ENCODE results near the gene HHAT. TPM values are rescaled to one million over a fixed set of nuclear protein-coding genes. Genes with fewer than 3 reads are reported as not detected.

HHAT gene
- total RNA-seq, 2 experiments from 2014 or later: 0.99 to 1.4 TPM

GRCh38 chr1:210448297-210448892 lies 119.7 kb downstream of the HHAT start:
- POLR2A ChIA-PET: no interaction called here
- peak; percentile 49 for DNase-seq
- TF ChIP-seq CTCF (IDR thresholded peaks at IDR 0.05): peak; percentile 73
- H3K4me1 Mint-ChIP-seq (ENCODE audit: low read depth): peaks cover 22% of the 10 kb centered on the region
- ATAC-seq: no peak
- H3K9me3 Mint-ChIP-seq: no peaks in the 10 kb centered on the region
- intact Hi-C loops (cut with micrococcal nuclease): loop anchor here (5.0 to 10.0 kb wide), 2 partner anchors 116 to 134 kb away; no protein-coding TSS in a partner anchor
- H3K4me3 Mint-ChIP-seq: no peak overlapping the region
- H3K36me3 Mint-ChIP-seq (ENCODE audit: low read depth): no peaks in the 10 kb centered on the region
- no peaks in the 10 kb centered on the region for H3K27me3 Mint-ChIP-seq
- no peak overlapping the region for H3K27ac Mint-ChIP-seq
- CTCF ChIA-PET: interaction anchor here (0.7 to 5.5 kb wide), 23 partner anchors 8 to 686 kb away, joined by 3 to 72 read pairs (median 4); partner anchors contain the start of gene KCNH1

- no peak for TF ChIP-seq CTCF (IDR thresholded peaks at IDR 0.05)
These were observed 127.3 kb downstream of the HHAT start for GRCh38 chr1:210455840-210456603.

GRCh38 chr1:210456731-210457255 lies 128.1 kb downstream of the HHAT start:
- TF ChIP-seq CTCF (IDR thresholded peaks at IDR 0.05): no peak
- Mint-ChIP-seq H3K27ac (no peak overlapping the region), H3K36me3 (ENCODE audit: low read depth) (no peaks in the 10 kb centered on the region), H3K4me1 (ENCODE audit: low read depth) (peaks cover 4% of the 10 kb centered on the region), H3K4me3 (no peak overlapping the region), H3K9me3 (no peaks in the 10 kb centered on the region), H3K27me3 (no peaks in the 10 kb centered on the region)
- CTCF ChIA-PET: interaction anchor here (1.3 to 1.9 kb wide), 2 partner anchors 8 to 14 kb away, joined by 3 to 9 read pairs; no protein-coding TSS in a partner anchor
- DNase-seq (no peak), ATAC-seq (no peak)
- intact Hi-C loops (cut with micrococcal nuclease): no loop called here
- POLR2A ChIA-PET: no interaction called here

More at GRCh38 chr1:210455840-210456603, 127.3 kb downstream of the HHAT start:
- H3K36me3 Mint-ChIP-seq (ENCODE audit: low read depth): no peaks in the 10 kb centered on the region
- ChIA-PET CTCF (interaction anchor here (1.3 to 1.9 kb wide), 2 partner anchors 7 to 15 kb away, joined by 3 to 9 read pairs; no protein-coding TSS in a partner anchor), POLR2A (no interaction called here)
- H3K4me3 Mint-ChIP-seq: no peak overlapping the region
- ATAC-seq: no peak
- intact Hi-C loops (cut with micrococcal nuclease): no loop called here
- no peak overlapping the region for H3K27ac Mint-ChIP-seq
- H3K27me3 Mint-ChIP-seq: no peaks in the 10 kb centered on the region
- peaks cover 4% of the 10 kb centered on the region for H3K4me1 Mint-ChIP-seq (ENCODE audit: low read depth)
- no peaks in the 10 kb centered on the region for H3K9me3 Mint-ChIP-seq
- no peak for DNase-seq

GRCh38 chr1:210457568-210457967 lies 128.9 kb downstream of the HHAT start:
- ATAC-seq: no peak
- ChIA-PET POLR2A (no interaction called here), CTCF (interaction anchor here (1.9 kb wide), 1 partner anchor 9 kb away, joined by 9 read pairs; no protein-coding TSS in a partner anchor)
- no peak for DNase-seq
- no peak overlapping the region for H3K27ac Mint-ChIP-seq
- intact Hi-C loops (cut with micrococcal nuclease): no loop called here
- H3K27me3 Mint-ChIP-seq: no peaks in the 10 kb centered on the region
- no peaks in the 10 kb centered on the region for H3K36me3 Mint-ChIP-seq (ENCODE audit: low read depth)
- H3K4me1 Mint-ChIP-seq (ENCODE audit: low read depth): peaks cover 4% of the 10 kb centered on the region
- no peak overlapping the region for H3K4me3 Mint-ChIP-seq
- no peak for TF ChIP-seq CTCF (IDR thresholded peaks at IDR 0.05)
- no peaks in the 10 kb centered on the region for H3K9me3 Mint-ChIP-seq
